ENCODE data around the gene ADAM8. TPM values are rescaled to one million over a fixed set of nuclear protein-coding genes. Genes with fewer than 3 reads are reported as not detected.

The ADAM8 gene
- total and polyA plus RNA-seq, 2 donors (not counting 1 experiment from before 2014, with no cell fraction given): 116 to 196 TPM

DNA sequence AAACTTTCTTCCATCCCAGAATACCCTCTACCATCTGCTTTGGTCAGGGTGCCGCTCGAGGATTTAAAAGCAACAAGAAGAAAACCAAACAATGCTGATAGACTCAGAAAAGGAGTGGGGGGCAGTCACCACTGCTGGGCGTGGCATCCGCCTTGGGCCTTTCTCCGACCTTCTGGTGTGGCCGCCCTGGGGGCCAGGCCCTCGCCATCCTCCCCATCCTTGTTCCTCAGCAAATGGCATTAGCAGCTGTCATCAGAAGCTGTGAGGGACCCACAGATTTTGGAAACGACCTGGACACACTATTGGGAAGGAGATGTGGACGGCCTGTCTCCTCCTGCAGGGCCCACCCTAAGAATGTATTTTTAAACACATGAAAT, 36.1 kb upstream of the ADAM8 start:
- Mint-ChIP-seq H3K27ac (no peak overlapping the region), H3K27me3 (no peaks in the 10 kb centered on the region), H3K4me3 (no peak overlapping the region), H3K9me3 (ENCODE audit: insufficient read depth) (peaks cover 2% of the 10 kb centered on the region), H3K4me1 (peaks cover 15% of the 10 kb centered on the region)
- H3K4me2 ChIP-seq (replicated peaks; ENCODE audit: low read depth, low read length, poor library complexity, severe bottlenecking): no peak overlapping the region
- H3K79me2 ChIP-seq (ENCODE audit: control insufficient read depth, insufficient read depth, low read length): peaks cover 9% of the 10 kb centered on the region
- H3K4me3 ChIP-seq (ENCODE audit: control extremely low read depth in 1 of 5, extremely low read depth in 1 of 5, insufficient read depth in 1 of 5, low read depth in 2 of 5, low read length in 4 of 5): no peak overlapping the region
- no peaks in the 10 kb centered on the region for H3K27me3 ChIP-seq (replicated peaks in 1 of 4; ENCODE audit: control extremely low read depth in 1 of 4, control insufficient read depth in 3 of 4, insufficient read depth in 4 of 4, low read length in 3 of 4)
- CTCF ChIA-PET: interaction anchor here (4.2 kb wide), 1 partner anchor 16 kb away, joined by 21 read pairs; no protein-coding TSS in a partner anchor
- ATAC-seq (ENCODE audit: low read depth) (no peak), DNase-seq (no peak)
- peaks cover 4 to 14% of the 10 kb centered on the region in 2 donors for H3K4me1 ChIP-seq (ENCODE audit: control insufficient read depth in 2 of 2, insufficient read depth in 2 of 2, low read length in 2 of 2)
- WGBS (ENCODE audit: insufficient coverage): 96% methylated on average over 4 of the region's 9 CpGs
- H2AFZ ChIP-seq (ENCODE audit: insufficient read depth, low read depth, low read length, poor library complexity, severe bottlenecking): no peak overlapping the region
- no peak overlapping the region for H3K9ac ChIP-seq (ENCODE audit: low read length)
- POLR2A ChIA-PET: no interaction called here
- peaks cover 12% of the 10 kb centered on the region for H4K20me1 ChIP-seq (ENCODE audit: control insufficient read depth, insufficient read depth, low read length, poor library complexity, severe bottlenecking)
- peaks cover 0 to 31% of the 10 kb centered on the region in 2 experiments for H3K36me3 ChIP-seq (replicated peaks in 1 of 2; ENCODE audit: control extremely low read depth in 1 of 2, control insufficient read depth in 1 of 2, extremely low read depth in 1 of 2, insufficient read depth in 2 of 2, low read length in 1 of 2)
- H3K9me3 ChIP-seq (ENCODE audit: control extremely low read depth in 1 of 3, control insufficient read depth in 2 of 3, insufficient read depth in 1 of 3, low read length in 2 of 3): peaks cover 0 to 10% (median 0%) of the 10 kb centered on the region in 3 donors
- no peak for TF ChIP-seq EZH2 (IDR thresholded peaks at IDR 0.05; ENCODE audit: borderline replicate concordance, insufficient read depth, low read depth, low read length, poor library complexity, severe bottlenecking)
- TF ChIP-seq, protein P1, sequence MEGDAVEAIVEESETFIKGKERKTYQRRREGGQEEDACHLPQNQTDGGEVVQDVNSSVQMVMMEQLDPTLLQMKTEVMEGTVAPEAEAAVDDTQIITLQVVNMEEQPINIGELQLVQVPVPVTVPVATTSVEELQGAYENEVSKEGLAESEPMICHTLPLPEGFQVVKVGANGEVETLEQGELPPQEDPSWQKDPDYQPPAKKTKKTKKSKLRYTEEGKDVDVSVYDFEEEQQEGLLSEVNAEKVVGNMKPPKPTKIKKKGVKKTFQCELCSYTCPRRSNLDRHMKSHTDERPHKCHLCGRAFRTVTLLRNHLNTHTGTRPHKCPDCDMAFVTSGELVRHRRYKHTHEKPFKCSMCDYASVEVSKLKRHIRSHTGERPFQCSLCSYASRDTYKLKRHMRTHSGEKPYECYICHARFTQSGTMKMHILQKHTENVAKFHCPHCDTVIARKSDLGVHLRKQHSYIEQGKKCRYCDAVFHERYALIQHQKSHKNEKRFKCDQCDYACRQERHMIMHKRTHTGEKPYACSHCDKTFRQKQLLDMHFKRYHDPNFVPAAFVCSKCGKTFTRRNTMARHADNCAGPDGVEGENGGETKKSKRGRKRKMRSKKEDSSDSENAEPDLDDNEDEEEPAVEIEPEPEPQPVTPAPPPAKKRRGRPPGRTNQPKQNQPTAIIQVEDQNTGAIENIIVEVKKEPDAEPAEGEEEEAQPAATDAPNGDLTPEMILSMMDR (IDR thresholded peaks at IDR 0.05): no peak
- H3K27ac ChIP-seq (ENCODE audit: low read length in 2 of 2): no peak overlapping the region
- intact Hi-C loops (cut with micrococcal nuclease): loop anchor here (5.0 kb wide), 1 partner anchor 210 kb away; no protein-coding TSS in a partner anchor

DNA sequence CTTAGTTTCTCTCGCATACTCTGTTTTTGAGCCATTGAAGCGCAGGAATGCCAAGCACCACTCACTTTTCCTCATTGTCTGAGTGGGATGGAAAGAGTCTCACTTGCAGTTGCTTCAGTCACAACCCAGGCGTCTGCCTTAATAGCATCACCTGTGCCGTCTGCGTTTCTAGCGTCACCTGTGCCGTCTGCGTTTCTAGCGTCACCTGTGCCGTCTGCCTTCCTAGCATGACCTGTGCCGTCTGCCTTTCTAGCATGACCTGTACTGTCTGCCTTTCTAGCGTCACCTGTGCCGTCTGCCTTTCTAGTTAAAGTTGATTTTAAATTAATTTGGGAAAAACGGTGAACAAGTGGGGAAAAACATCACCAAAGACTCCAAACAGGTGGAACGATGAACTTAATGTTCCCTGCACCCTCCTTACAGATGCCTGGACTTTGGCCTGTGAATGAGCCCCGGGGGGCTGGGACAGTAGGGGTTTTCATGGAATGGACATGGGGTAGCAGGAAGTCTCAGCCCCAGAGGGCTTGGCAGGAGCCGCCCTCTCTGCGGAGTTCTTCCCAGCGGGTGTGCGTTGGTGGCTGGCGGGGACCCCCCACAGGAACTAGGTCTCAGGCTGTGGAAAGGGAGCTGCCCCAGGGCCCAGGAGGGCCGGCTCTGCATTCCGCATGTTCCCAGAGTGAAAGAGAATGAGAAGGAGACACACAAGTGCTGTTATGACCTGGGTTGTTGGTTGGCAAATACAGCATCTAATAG, 35.5 kb upstream of the ADAM8 start:
- Mint-ChIP-seq H3K4me3 (no peak overlapping the region), H3K27ac (no peak overlapping the region), H3K4me1 (peaks cover 20% of the 10 kb centered on the region), H3K27me3 (no peaks in the 10 kb centered on the region), H3K9me3 (ENCODE audit: insufficient read depth) (peaks cover 2% of the 10 kb centered on the region)
- no peak for DNase-seq
- H3K9ac ChIP-seq (ENCODE audit: low read length): no peak overlapping the region
- no peak overlapping the region for H2AFZ ChIP-seq (ENCODE audit: insufficient read depth, low read depth, low read length, poor library complexity, severe bottlenecking)
- WGBS (ENCODE audit: insufficient coverage): over 99% methylated on average over 16 of the region's 23 CpGs
- peaks cover 14% of the 10 kb centered on the region for H3K79me2 ChIP-seq (ENCODE audit: control insufficient read depth, insufficient read depth, low read length)
- ChIA-PET POLR2A (no interaction called here), CTCF (interaction anchor here (1.0 to 4.2 kb wide), 2 partner anchors 16 to 17 kb away, joined by 3 to 21 read pairs; no protein-coding TSS in a partner anchor)
- no peak overlapping the region for H3K4me2 ChIP-seq (replicated peaks; ENCODE audit: low read depth, low read length, poor library complexity, severe bottlenecking)
- intact Hi-C loops (cut with micrococcal nuclease): loop anchor here (5.0 kb wide), 1 partner anchor 210 kb away; no protein-coding TSS in a partner anchor
- H4K20me1 ChIP-seq (ENCODE audit: control insufficient read depth, insufficient read depth, low read length, poor library complexity, severe bottlenecking): peaks cover 18% of the 10 kb centered on the region
- no peak overlapping the region for H3K27ac ChIP-seq (ENCODE audit: low read length in 2 of 2)
- H3K36me3 ChIP-seq (replicated peaks in 1 of 2; ENCODE audit: control extremely low read depth in 1 of 2, control insufficient read depth in 1 of 2, extremely low read depth in 1 of 2, insufficient read depth in 2 of 2, low read length in 1 of 2): peaks cover 0 to 31% of the 10 kb centered on the region in 2 experiments
- peaks cover 0 to 10% (median 0%) of the 10 kb centered on the region in 3 donors for H3K9me3 ChIP-seq (ENCODE audit: control extremely low read depth in 1 of 3, control insufficient read depth in 2 of 3, insufficient read depth in 1 of 3, low read length in 2 of 3)
- peaks cover 9 to 20% of the 10 kb centered on the region in 2 donors for H3K4me1 ChIP-seq (ENCODE audit: control insufficient read depth in 2 of 2, insufficient read depth in 2 of 2, low read length in 2 of 2)
- no peak for TF ChIP-seq EZH2 (IDR thresholded peaks at IDR 0.05; ENCODE audit: borderline replicate concordance, insufficient read depth, low read depth, low read length, poor library complexity, severe bottlenecking)
- TF ChIP-seq, protein P1 (IDR thresholded peaks at IDR 0.05): no peak
- no peak for ATAC-seq (ENCODE audit: low read depth)
- no peak overlapping the region for H3K4me3 ChIP-seq (ENCODE audit: control extremely low read depth in 1 of 5, extremely low read depth in 1 of 5, insufficient read depth in 1 of 5, low read depth in 2 of 5, low read length in 4 of 5)
- H3K27me3 ChIP-seq (replicated peaks in 1 of 4; ENCODE audit: control extremely low read depth in 1 of 4, control insufficient read depth in 3 of 4, insufficient read depth in 4 of 4, low read length in 3 of 4): no peaks in the 10 kb centered on the region
